SK-N-MC (cell line): ENCODE measurements around the gene SLBP.

Experiments used
- EZH2 ChIP-seq: fragments of 200-600 bp; sonication (generic); IDR thresholded peaks from one replicate; pipeline ENCODE4 v1.6.1; 2017; ENCODE audit warnings: antibody characterized with exemption
- POLR2AphosphoS5 ChIP-seq: IDR thresholded peaks from 2 replicates; pipeline ENCODE4 v1.6.1; 2012; ENCODE audit warnings: mild to moderate bottlenecking, low read depth, low read length, borderline replicate concordance

- TF ChIP-seq EZH2, result no peak
- TF ChIP-seq POLR2AphosphoS5, result no peak
Measured at GRCh38 chr4:1748465-1748995, 36.4 kb upstream of the SLBP start.
